ENCODE results near the gene SMC5. TPM values are rescaled to one million over a fixed set of nuclear protein-coding genes. Genes with fewer than 3 reads are reported as not detected.
"Not testable (repeated sequence)": the region's sequence is repeated elsewhere in the genome, so short reads cannot be mapped to it uniquely, and the experiment has no call there.

Gene SMC5
- total and polyA plus RNA-seq, 2 experiments from 2014 or later = 9.0 to 15.3 TPM

DNA sequence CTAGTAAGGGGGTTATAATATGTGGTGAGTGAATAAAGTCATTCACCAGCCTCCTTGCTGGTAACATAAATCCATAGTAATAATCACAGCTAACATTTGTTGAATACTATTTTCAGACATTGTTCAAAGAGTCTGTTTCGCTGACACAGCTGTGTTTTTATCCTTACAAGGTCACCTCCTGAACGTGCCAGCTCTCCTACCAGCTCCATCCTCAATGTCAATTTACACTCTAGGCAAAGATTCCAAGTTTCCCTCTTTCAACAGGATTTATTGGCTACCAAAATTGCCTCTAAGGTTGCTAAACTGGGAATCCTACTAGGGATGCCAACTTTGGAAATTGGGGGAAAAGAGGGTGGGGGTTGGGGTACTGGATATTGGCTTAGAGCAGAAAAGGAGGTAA, 30.7 kb upstream of the SMC5 start:
- H3K36me3 ChIP-seq = no peaks in the 10 kb centered on the region
- no peaks in the 10 kb centered on the region for H3K27me3 ChIP-seq
- H3K4me3 ChIP-seq = no peak overlapping the region
- DNase-seq (ENCODE audit: low read depth in 1 of 2, low spot score in 1 of 2) = no peak
- peaks cover 4% of the 10 kb centered on the region for H3K4me1 ChIP-seq (ENCODE audit: low read depth)
- no peaks in the 10 kb centered on the region for H3K9me3 ChIP-seq (ENCODE audit: low read depth)
- TF ChIP-seq, protein P1, sequence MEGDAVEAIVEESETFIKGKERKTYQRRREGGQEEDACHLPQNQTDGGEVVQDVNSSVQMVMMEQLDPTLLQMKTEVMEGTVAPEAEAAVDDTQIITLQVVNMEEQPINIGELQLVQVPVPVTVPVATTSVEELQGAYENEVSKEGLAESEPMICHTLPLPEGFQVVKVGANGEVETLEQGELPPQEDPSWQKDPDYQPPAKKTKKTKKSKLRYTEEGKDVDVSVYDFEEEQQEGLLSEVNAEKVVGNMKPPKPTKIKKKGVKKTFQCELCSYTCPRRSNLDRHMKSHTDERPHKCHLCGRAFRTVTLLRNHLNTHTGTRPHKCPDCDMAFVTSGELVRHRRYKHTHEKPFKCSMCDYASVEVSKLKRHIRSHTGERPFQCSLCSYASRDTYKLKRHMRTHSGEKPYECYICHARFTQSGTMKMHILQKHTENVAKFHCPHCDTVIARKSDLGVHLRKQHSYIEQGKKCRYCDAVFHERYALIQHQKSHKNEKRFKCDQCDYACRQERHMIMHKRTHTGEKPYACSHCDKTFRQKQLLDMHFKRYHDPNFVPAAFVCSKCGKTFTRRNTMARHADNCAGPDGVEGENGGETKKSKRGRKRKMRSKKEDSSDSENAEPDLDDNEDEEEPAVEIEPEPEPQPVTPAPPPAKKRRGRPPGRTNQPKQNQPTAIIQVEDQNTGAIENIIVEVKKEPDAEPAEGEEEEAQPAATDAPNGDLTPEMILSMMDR (IDR thresholded peaks at IDR 0.05; ENCODE audit: low read depth, low read length) = no peak
- H3K27ac ChIP-seq = no peak overlapping the region

DNA sequence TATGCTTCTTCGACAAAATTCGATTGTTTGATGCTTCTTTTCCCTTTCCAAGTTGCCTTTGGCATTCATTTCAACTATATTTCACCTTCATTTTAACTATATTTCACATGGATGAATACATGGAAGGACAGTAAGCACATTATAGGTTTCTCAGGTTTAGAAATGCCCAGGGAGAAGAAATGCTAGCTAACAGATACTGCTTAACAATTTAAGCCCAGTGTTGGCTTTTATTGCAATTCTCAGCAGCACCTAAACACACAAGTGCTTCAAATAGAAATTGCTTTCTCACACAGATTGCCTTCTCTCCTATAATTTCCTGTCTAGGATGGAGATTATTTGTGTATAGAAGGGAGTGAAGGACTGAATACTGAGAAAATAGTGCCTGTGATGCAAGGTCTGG, 30.2 kb upstream of the SMC5 start:
- no peak for DNase-seq (ENCODE audit: low read depth in 1 of 2, low spot score in 1 of 2)
- H3K4me1 ChIP-seq (ENCODE audit: low read depth) = peaks cover 4% of the 10 kb centered on the region
- H3K27me3 ChIP-seq = no peaks in the 10 kb centered on the region
- TF ChIP-seq, protein P1 (IDR thresholded peaks at IDR 0.05; ENCODE audit: low read depth, low read length) = no peak
- peak overlapping the region; percentile 22 for H3K27ac ChIP-seq
- H3K36me3 ChIP-seq = no peaks in the 10 kb centered on the region
- no peaks in the 10 kb centered on the region for H3K9me3 ChIP-seq (ENCODE audit: low read depth)
- no peak overlapping the region for H3K4me3 ChIP-seq

DNA sequence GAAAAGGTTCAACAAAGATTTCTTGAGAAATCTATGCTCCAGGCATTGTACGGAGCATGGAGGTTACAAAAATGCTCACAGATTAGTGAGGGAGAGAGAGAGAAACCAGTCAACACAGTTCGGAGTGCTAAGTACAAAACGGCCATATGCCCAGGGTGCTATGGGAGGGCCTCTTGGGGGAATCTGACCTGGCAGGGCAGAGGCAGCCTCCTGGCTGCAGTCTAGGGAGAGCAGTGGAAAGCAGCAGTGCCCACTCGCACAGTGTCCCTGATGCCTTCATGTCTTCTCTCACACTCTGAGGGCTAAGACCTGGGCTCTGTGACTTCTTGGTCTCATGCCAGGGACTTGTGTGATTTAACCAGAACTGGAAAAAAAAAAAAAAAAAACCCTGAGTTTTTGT, 29.8 kb upstream of the SMC5 start:
- TF ChIP-seq, protein P1 (IDR thresholded peaks at IDR 0.05; ENCODE audit: low read depth, low read length) = no peak
- Histone ChIP-seq H3K9me3 (ENCODE audit: low read depth) (no peaks in the 10 kb centered on the region), H3K36me3 (no peaks in the 10 kb centered on the region), H3K27me3 (no peaks in the 10 kb centered on the region), H3K27ac (peak overlapping the region; percentile 22), H3K4me3 (no peak overlapping the region), H3K4me1 (ENCODE audit: low read depth) (peaks cover 4% of the 10 kb centered on the region)
- DNase-seq (ENCODE audit: low read depth in 1 of 2, low spot score in 1 of 2) = peak in 1 of 2 donors; percentile 17

DNA sequence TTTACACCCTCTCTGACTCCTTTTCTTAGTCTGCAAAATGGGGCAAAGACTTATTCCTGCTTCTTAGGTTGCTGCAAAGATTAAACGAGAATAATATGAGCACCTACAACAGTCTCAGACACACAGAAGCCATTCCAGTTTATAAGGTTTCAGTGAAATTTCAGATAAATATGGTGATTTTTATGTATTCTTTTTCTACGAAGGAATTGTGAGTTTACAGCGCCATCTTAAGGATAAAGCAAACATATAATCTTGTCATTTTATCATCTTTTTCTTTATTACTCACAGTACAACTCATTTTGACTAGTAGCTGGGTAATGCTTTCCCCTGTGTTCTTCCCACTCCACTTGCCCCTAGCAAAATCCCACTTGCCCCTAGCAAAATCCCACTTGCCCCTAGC, 29.2 kb upstream of the SMC5 start:
- peak in 1 of 2 donors; percentile 46 for DNase-seq (ENCODE audit: low read depth in 1 of 2, low spot score in 1 of 2)
- no peaks in the 10 kb centered on the region for H3K9me3 ChIP-seq (ENCODE audit: low read depth)
- TF ChIP-seq, protein P1 (IDR thresholded peaks at IDR 0.05; ENCODE audit: low read depth, low read length) = peak; percentile 36
- H3K4me1 ChIP-seq (ENCODE audit: low read depth) = peaks cover 4% of the 10 kb centered on the region
- no peak overlapping the region for H3K27ac ChIP-seq
- H3K27me3 ChIP-seq = no peaks in the 10 kb centered on the region
- H3K36me3 ChIP-seq = no peaks in the 10 kb centered on the region
- no peak overlapping the region for H3K4me3 ChIP-seq

DNA sequence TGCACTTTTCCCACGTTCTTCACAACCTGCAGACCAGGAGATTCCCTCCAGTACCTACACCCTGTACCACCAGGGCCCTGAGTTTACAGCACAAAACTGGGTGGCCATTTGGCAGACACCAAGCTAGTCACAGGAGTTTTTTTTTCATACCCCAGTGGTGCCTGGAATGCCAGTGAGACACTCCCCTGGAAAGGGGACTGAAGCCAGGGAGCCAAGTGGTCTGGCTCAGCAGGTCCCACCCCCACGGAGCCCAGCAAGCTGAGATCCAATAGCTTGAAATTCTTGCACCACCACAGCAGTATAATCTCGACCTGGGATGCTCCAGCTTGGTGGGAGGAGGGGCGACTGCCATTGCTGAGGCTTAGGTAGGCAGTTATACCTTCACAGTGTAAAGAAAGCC, 26.3 kb upstream of the SMC5 start:
- no peaks in the 10 kb centered on the region for H3K9me3 ChIP-seq (ENCODE audit: low read depth)
- no peak for DNase-seq (ENCODE audit: low read depth in 1 of 2, low spot score in 1 of 2)
- no peaks in the 10 kb centered on the region for H3K27me3 ChIP-seq
- H3K27ac ChIP-seq = no peak overlapping the region
- TF ChIP-seq, protein P1 (IDR thresholded peaks at IDR 0.05; ENCODE audit: low read depth, low read length) = no peak
- no peak overlapping the region for H3K4me3 ChIP-seq
- H3K36me3 ChIP-seq = no peaks in the 10 kb centered on the region
- peaks cover 4% of the 10 kb centered on the region for H3K4me1 ChIP-seq (ENCODE audit: low read depth)

DNA sequence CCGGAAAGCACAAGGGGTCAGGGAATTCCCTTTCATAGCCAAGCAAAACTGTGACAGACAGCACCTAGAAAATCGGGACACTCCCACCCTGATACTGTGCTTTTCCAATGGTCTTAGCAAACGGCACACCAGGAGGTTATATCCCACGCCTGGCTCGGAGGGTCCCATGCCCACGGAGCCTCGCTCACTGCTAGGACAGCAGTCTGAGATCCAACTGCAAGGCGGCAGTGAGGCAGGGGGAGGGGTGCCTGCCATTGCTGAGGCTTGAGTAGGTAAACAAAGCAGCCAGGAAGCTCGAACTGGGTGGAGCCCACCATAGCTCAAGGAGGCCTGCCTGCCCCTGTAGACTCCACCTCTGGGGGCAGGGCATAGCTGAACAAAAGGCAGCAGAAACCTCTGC, 24.6 kb upstream of the SMC5 start:
- H3K4me1 ChIP-seq (ENCODE audit: low read depth); DNase-seq (ENCODE audit: low read depth in 1 of 2, low spot score in 1 of 2); H3K36me3 ChIP-seq; H3K27me3 ChIP-seq; H3K9me3 ChIP-seq (ENCODE audit: low read depth); H3K4me3 ChIP-seq; H3K27ac ChIP-seq: not testable (repeated sequence)

DNA sequence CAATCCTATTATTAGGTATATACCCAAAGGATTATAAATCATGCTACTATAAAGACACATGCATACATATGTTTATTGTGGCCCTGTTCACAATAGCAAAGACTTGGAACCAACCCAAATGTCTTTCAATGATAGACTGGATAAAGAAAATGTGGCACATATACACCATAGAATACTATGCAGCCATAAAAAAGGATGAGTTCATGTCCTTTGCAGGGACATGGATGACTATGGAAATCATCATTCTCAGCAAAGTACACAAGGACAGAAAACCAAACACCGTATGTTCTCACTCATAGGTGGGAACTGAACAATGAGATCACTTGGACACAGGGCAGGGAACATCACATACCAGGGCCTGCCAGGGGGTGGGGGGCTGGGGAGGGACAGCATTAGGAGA, 12.8 kb upstream of the SMC5 start:
- not testable (repeated sequence) for H3K36me3 ChIP-seq; H3K4me1 ChIP-seq (ENCODE audit: low read depth); H3K9me3 ChIP-seq (ENCODE audit: low read depth); H3K4me3 ChIP-seq; H3K27me3 ChIP-seq; DNase-seq (ENCODE audit: low read depth in 1 of 2, low spot score in 1 of 2); H3K27ac ChIP-seq

All from cardiac muscle cell (in vitro differentiated cells and primary cell).